ENCODE measurements around the gene LRRC7. TPM values are rescaled to one million over a fixed set of nuclear protein-coding genes. Genes with fewer than 3 reads are reported as not detected.

Gene LRRC7
- total RNA-seq, 2 donors from 2014 or later, result 2.8 to 3.0 TPM

DNA sequence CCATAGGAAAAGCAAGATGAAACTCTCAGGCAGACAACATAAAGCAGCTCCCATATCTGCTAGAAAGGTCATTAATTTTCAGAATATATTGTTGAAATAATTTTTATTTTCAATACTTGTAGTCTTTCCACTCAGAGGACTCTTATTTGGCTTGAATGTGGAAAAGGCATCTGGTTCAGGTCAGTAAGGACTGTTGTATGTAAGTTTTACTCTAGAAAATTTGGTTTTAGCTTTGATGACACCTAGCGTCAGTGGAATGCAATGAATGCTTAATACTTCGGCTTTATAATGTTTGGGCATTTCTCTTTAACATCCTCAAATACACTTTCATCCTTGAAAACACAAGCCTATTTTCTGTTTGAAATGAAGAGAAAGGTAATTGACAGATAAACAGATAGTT lies 574.4 kb downstream of the LRRC7 start:
- TF ChIP-seq CTCF (IDR thresholded peaks at IDR 0.05) (peak in 1 of 4 experiments; percentile 11), POLR2A (IDR thresholded peaks at IDR 0.05) (no peak)

DNA sequence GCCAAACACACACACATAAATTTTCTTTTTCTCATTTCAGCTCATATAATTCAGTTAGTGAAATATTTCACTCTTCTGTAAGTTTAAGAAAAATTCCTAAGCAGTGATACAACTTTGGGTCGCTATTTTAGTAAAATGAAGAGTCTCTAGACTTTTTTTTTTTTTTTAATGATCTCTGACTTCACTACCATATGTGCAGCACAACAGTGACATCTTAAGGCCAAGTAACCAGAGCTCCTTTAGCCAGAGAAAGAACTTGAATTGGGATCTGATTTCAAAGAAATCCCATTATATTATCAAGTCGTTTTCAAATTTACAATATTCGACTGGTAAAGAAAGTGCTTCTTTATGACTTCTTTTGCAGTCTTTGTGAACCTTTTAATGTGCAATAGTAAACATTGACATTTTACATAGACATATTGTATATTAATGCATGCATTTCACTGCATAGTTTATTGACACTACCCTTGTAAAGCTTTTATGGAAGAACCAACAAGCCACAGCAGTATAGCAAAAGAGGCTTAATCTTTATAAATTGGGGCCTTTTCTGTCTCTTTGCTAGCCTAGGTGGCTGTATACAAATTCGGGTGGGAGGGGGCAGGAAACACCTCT lies 575.4 kb downstream of the LRRC7 start:
- DNase-seq (ENCODE audit: low spot score), result no peak
- Histone ChIP-seq H3K36me3 (no peaks in the 10 kb centered on the region), H3K27ac (no peak overlapping the region), H3K4me3 (no peak overlapping the region), H3K27me3 (replicated peaks; ENCODE audit: insufficient read depth) (no peaks in the 10 kb centered on the region), H3K4me1 (replicated peaks) (no peaks in the 10 kb centered on the region), H3K9me3 (no peaks in the 10 kb centered on the region)
- WGBS, result 23% methylated on average over 4 of the region's 4 CpGs
- TF ChIP-seq POLR2AphosphoS5 (IDR thresholded peaks at IDR 0.05) (no peak), POLR2A (IDR thresholded peaks at IDR 0.05) (no peak)
- intact Hi-C loops (cut with DNase I), result loop anchor here (5.0 kb wide), 1 partner anchor 111 kb away; no protein-coding TSS in a partner anchor

More for the DNA sequence above, 574.4 kb downstream of the LRRC7 start:
- Histone ChIP-seq H3K4me1 (replicated peaks) (no peaks in the 10 kb centered on the region), H3K27me3 (replicated peaks; ENCODE audit: insufficient read depth) (no peaks in the 10 kb centered on the region), H3K36me3 (no peaks in the 10 kb centered on the region), H3K27ac (no peak overlapping the region), H3K9me3 (no peaks in the 10 kb centered on the region), H3K4me3 (no peak overlapping the region)
- intact Hi-C loops (cut with DNase I), result loop anchor here (5.0 kb wide), 1 partner anchor 110 kb away; no protein-coding TSS in a partner anchor
- DNase-seq (ENCODE audit: low spot score), result no peak
- WGBS, result 32% methylated on average over 2 of the region's 2 CpGs

GRCh38 chr1:70146488-70146887 lies 578.8 kb downstream of the LRRC7 start:
- no peaks in the 10 kb centered on the region for H3K27me3 ChIP-seq (replicated peaks; ENCODE audit: insufficient read depth)
- no peaks in the 10 kb centered on the region for H3K9me3 ChIP-seq
- TF ChIP-seq CTCF (IDR thresholded peaks at IDR 0.05) (no peak), POLR2A (IDR thresholded peaks at IDR 0.05) (no peak), POLR2AphosphoS5 (IDR thresholded peaks at IDR 0.05) (no peak)
- no peaks in the 10 kb centered on the region for H3K36me3 ChIP-seq
- intact Hi-C loops (cut with DNase I), result no loop called here
- no peaks in the 10 kb centered on the region for H3K4me1 ChIP-seq (replicated peaks)
- H3K4me3 ChIP-seq, result no peak overlapping the region
- DNase-seq (ENCODE audit: low spot score), result no peak
- no peak overlapping the region for H3K27ac ChIP-seq

DNA sequence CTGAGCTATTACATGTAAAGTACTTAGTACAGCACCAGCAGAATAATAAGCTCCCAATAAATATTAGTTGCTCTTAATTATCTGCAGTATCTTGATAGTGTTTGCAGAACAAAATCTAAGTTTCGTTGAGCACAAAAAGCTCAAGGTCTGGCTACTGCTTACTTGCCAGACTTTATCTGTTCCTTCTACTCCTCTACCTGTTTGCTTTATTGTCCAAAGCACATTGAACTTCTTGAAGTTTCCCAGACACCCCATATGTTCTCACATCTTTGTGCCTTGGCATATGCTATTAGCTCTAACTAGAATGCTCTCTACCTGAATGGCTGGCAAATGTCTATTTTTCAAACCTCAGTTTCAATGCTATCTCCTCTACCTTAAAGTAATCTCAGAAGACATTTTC lies 582.7 kb downstream of the LRRC7 start:
- no peaks in the 10 kb centered on the region for H3K4me1 ChIP-seq (replicated peaks)
- intact Hi-C loops (cut with DNase I), result no loop called here

GRCh38 chr1:70153739-70154138 lies 586.0 kb downstream of the LRRC7 start:
- Histone ChIP-seq H3K4me3 (no peak overlapping the region), H3K27ac (no peak overlapping the region), H3K27me3 (replicated peaks; ENCODE audit: insufficient read depth) (no peaks in the 10 kb centered on the region), H3K9me3 (no peaks in the 10 kb centered on the region), H3K36me3 (no peaks in the 10 kb centered on the region), H3K4me1 (replicated peaks) (no peaks in the 10 kb centered on the region)
- no peak for DNase-seq (ENCODE audit: low spot score)
- intact Hi-C loops (cut with DNase I), result no loop called here
- no peak for TF ChIP-seq POLR2AphosphoS5 (IDR thresholded peaks at IDR 0.05)
- no peak for TF ChIP-seq POLR2A (IDR thresholded peaks at IDR 0.05)
- no peak for TF ChIP-seq CTCF (IDR thresholded peaks at IDR 0.05)
- WGBS, result 98% methylated on average over 3 of the region's 3 CpGs

More for the DNA sequence above, 582.7 kb downstream of the LRRC7 start:
- DNase-seq (ENCODE audit: low spot score), result no peak
- WGBS, result 70% methylated on average over 1 of the region's 1 CpG
- Histone ChIP-seq H3K27me3 (replicated peaks; ENCODE audit: insufficient read depth) (no peaks in the 10 kb centered on the region), H3K4me3 (no peak overlapping the region), H3K9me3 (no peaks in the 10 kb centered on the region), H3K27ac (no peak overlapping the region), H3K36me3 (no peaks in the 10 kb centered on the region)
- TF ChIP-seq POLR2AphosphoS5 (IDR thresholded peaks at IDR 0.05) (no peak), CTCF (IDR thresholded peaks at IDR 0.05) (no peak), POLR2A (IDR thresholded peaks at IDR 0.05) (no peak)

Data from prostate gland (tissue), 2 donors.